A549 (cell line): ENCODE measurements around the gene NR2C2. TPM values are rescaled to one million over a fixed set of nuclear protein-coding genes. Genes with fewer than 3 reads are reported as not detected.
A peak's percentile ranks its signal among the peaks of the same experiment; 100 is the strongest.

ENCODE experiments used
- ATAC-seq, 2 experiments: fragments of 200-7000 bp in 1 of 2; fragments of >200 bp in 1 of 2; cut with Nextera tagmentation in 1 of 2; cut with Tn5 transposase in 1 of 2; 3 replicates each; pipeline versions ENCODE4 v1.8.0 to v1.9.1; 2018 to 2020; ENCODE audit warnings: mild to moderate bottlenecking in 1 of 2, moderate library complexity in 1 of 2
- CTCF ChIA-PET: fragments of 300-600 bp; sonication (Branson Sonifier 250); formaldehyde crosslinking; extraction: SDS; loops from one replicate; lab custom pipeline; 2021; ENCODE audit warnings: antibody characterized with exemption, inconsistent platforms; lab: Yijun Ruan, JAX
- POLR2A ChIA-PET: fragments of 350-600 bp; formaldehyde crosslinking; extraction: SDS; loops from one replicate; lab custom pipeline; 2021; ENCODE audit warnings: antibody characterized with exemption, inconsistent platforms; lab: Yijun Ruan, JAX
- DNase-seq, 2 experiments: peaks; one replicate each; pipeline versions ENCODE4 v3.0.0 to v3.0.0-alpha.2; 2011 to 2016; ENCODE audit warnings: low read depth in 1 of 2, low spot score in 1 of 2
- FAIRE-seq: peaks from 2 replicates; lab custom pipeline; 2011; peaks lifted over from hg19 to GRCh38; lab: Jason Lieb, UNC
- H3K27ac ChIP-seq, 2 experiments: fragments of >200 bp; sonication (Bioruptor Twin); formaldehyde crosslinking; 3 replicates each; pipeline ENCODE4 v1.5.1; 2016 to 2017
- H3K4me1 ChIP-seq: fragments of >200 bp; sonication (Bioruptor Twin); formaldehyde crosslinking; 3 replicates; pipeline ENCODE4 v1.6.1; 2016
- H3K4me2 ChIP-seq: fragments of >200 bp; sonication (Bioruptor Twin); formaldehyde crosslinking; 3 replicates; pipeline ENCODE4 v1.6.1; 2016
- H3K4me3 ChIP-seq: fragments of >200 bp; sonication (Bioruptor Twin); formaldehyde crosslinking; 3 replicates; pipeline ENCODE4 v1.5.1; 2016
- H3K9me3 ChIP-seq: fragments of >200 bp; sonication (Bioruptor Twin); formaldehyde crosslinking; 3 replicates; pipeline ENCODE4 v1.6.1; 2016
- CBX2 ChIP-seq: fragments of 200-600 bp; sonication (generic); IDR thresholded peaks from 2 replicates; pipeline ENCODE4 v1.6.1; 2016; ENCODE audit warnings: low read depth, mild to moderate bottlenecking, borderline replicate concordance
- CBX8 ChIP-seq: fragments of 200-600 bp; sonication (generic); IDR thresholded peaks from 2 replicates; pipeline ENCODE4 v1.6.1; 2016
- EHF ChIP-seq: fragments of 250-450 bp; sonication (Bioruptor Pico); IDR thresholded peaks from 2 replicates; pipeline ENCODE4 v1.5.0; 2020; ENCODE audit warnings: mild to moderate bottlenecking
- ESRRA ChIP-seq: fragments of 150-350 bp; IDR thresholded peaks from 2 replicates; pipeline ENCODE4 v1.6.1; 2014; ENCODE audit warnings: mild to moderate bottlenecking, low read length, borderline replicate concordance
- FOXS1 ChIP-seq: fragments of 250-450 bp; sonication (Bioruptor Pico); IDR thresholded peaks from 2 replicates; pipeline ENCODE4 v1.5.0; 2020; ENCODE audit warnings: mild to moderate bottlenecking, moderate library complexity
- GATA3 ChIP-seq: IDR thresholded peaks from 2 replicates; pipeline ENCODE4 v1.6.1; 2012; ENCODE audit warnings: borderline replicate concordance
- HEYL ChIP-seq: fragments of 250-450 bp; sonication (Bioruptor Pico); IDR thresholded peaks from 2 replicates; pipeline ENCODE4 v1.8.0; 2021; ENCODE audit warnings: mild to moderate bottlenecking, moderate library complexity
- HOXB13 ChIP-seq: fragments of 250-450 bp; sonication (Bioruptor Pico); IDR thresholded peaks from 2 replicates; pipeline ENCODE4 v1.5.0; 2020; ENCODE audit warnings: low read depth, mild to moderate bottlenecking, moderate library complexity
- HOXB5 ChIP-seq: fragments of 250-450 bp; sonication (Bioruptor Pico); IDR thresholded peaks from 2 replicates; pipeline ENCODE4 v1.5.0; 2020; ENCODE audit warnings: mild to moderate bottlenecking, moderate library complexity
- MAFK ChIP-seq: fragments of 450-650 bp; IDR thresholded peaks from 2 replicates; pipeline ENCODE4 v1.6.1; 2014; ENCODE audit not compliant: partially characterized antibody
- MAZ ChIP-seq: fragments of 150-350 bp; IDR thresholded peaks from 2 replicates; pipeline ENCODE4 v1.6.1; 2014; ENCODE audit warnings: antibody characterized with exemption, low read depth, low read length, borderline replicate concordance
- NR3C1 ChIP-seq: fragments of >200 bp; sonication (Bioruptor Twin); formaldehyde crosslinking; IDR thresholded peaks from 3 replicates; pipeline ENCODE4 v1.6.1; 2017
- PHF8 ChIP-seq: fragments of 200-600 bp; sonication (generic); IDR thresholded peaks from 2 replicates; pipeline ENCODE4 v1.6.1; 2016; ENCODE audit warnings: low read depth, mild to moderate bottlenecking, antibody characterized with exemption, moderate library complexity, borderline replicate concordance
- RAD21 ChIP-seq, 2 experiments: fragments of >200 bp in 1 of 2; sonication (Bioruptor Twin) in 1 of 2; formaldehyde crosslinking in 1 of 2; IDR thresholded peaks in 1 of 2; conservative IDR thresholded peaks in 1 of 2; 2 replicates in 1 of 2; 3 replicates in 1 of 2; pipeline ENCODE4 v1.6.1; 2012 to 2018; ENCODE audit warnings: inconsistent platforms in 1 of 2
- RFX5 ChIP-seq: fragments of 450-650 bp; IDR thresholded peaks from 2 replicates; pipeline ENCODE4 v1.7.1; 2014; ENCODE audit warnings: antibody characterized with exemption, mild to moderate bottlenecking, moderate library complexity
- SMC3 ChIP-seq: fragments of >200 bp; sonication (Bioruptor Twin); formaldehyde crosslinking; IDR thresholded peaks from 3 replicates; pipeline ENCODE4 v1.6.1; 2018; ENCODE audit warnings: inconsistent platforms
- ZC3H11A ChIP-seq: fragments of 450-650 bp; IDR thresholded peaks from 2 replicates; pipeline ENCODE4 v1.6.1; 2014; ENCODE audit warnings: antibody characterized with exemption, mild to moderate bottlenecking
- ZNF302 ChIP-seq: fragments of 250-450 bp; sonication (Bioruptor Pico); IDR thresholded peaks from 2 replicates; pipeline ENCODE4 v1.9.0; 2021; ENCODE audit warnings: inconsistent platforms, mild to moderate bottlenecking, moderate library complexity
- WGBS: methylation state at CpG from one replicate; pipeline ENCODE4 v1.1.6; 2017; ENCODE audit errors: missing lambda C conversion rate; 5-methylcytosine and 5-hydroxymethylcytosine counted together
- polyA plus RNA-seq, 4 experiments: library from polyadenylated mRNA; depleted of rRNA in 3 of 4; stranded (reverse); fragments of >200 nt; fragmentation: RNase III in 1 of 4; extraction: RNeasy Plus Mini Kit Qiagen cat#74134 plus additional on column Dnase treatment in 1 of 4; gene quantifications; 2 replicates in 3 of 4; 3 replicates in 1 of 4; pipeline ENCODE4 v1.2.3, GENCODE V29; 2011 to 2017
- TF ChIP-seq, protein P1 (sequence below): fragments of >200 bp; sonication (Bioruptor Twin); formaldehyde crosslinking; IDR thresholded peaks from 3 replicates; pipeline ENCODE4 v1.5.1; 2016
- TF ChIP-seq, protein P2 (sequence below): IDR thresholded peaks from 2 replicates; pipeline ENCODE4 v1.6.1; 2012; ENCODE audit warnings: low read depth, borderline replicate concordance
- TF ChIP-seq, protein P3 (sequence below): fragments of 250-450 bp; sonication (Bioruptor Pico); IDR thresholded peaks from 2 replicates; pipeline ENCODE4 v1.5.0; 2021; ENCODE audit warnings: mild to moderate bottlenecking, moderate library complexity, borderline replicate concordance
- TF ChIP-seq, protein P4 (sequence below): fragments of >200 bp; sonication (Bioruptor Twin); formaldehyde crosslinking; IDR thresholded peaks from 2 replicates; pipeline ENCODE4 v1.6.1; 2016

NR2C2 gene
- polyA plus RNA-seq, 2 of the 4 experiments (the other 2 are of a cell fraction) = 14.6 to 20.2 TPM

DNA sequence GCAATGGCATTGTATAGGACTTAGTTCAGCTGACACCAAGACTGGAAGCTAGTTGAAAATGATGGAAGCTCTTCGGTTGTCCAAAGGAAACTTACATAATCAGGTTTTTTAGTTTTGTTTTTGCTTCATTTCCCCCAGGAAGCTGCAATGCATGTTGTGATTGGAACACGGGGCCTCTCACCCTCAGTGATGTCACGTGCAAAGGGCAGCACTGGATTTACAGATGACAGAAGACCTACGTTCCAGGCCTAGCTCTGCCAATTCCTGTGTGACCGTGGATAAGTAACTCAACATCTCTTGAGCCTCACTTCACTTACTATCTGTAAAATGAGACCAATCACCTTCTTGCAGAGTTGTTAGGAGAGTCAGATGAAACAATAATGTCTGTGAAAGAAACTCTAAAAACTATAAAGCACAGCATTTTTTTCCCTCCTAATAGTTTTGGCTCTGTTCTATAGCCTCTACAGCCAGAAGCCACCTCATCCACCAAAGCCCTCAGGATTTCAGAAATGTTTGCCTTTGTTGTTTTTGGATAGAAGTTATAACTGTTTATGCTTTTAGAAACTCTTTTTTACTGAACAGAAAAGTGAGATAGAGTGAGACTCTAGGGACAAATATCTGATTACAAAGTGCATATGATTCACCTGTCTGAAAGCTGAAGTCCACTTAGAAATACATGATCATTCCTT lies 146.9 kb downstream of the NR2C2 start (continued):
- no peak for TF ChIP-seq NR3C1
- no peak for TF ChIP-seq MAFK
- no peak for TF ChIP-seq ZNF302 (CRISPR knock-in tag)
- TF ChIP-seq RFX5 = no peak
- TF ChIP-seq, protein P1, sequence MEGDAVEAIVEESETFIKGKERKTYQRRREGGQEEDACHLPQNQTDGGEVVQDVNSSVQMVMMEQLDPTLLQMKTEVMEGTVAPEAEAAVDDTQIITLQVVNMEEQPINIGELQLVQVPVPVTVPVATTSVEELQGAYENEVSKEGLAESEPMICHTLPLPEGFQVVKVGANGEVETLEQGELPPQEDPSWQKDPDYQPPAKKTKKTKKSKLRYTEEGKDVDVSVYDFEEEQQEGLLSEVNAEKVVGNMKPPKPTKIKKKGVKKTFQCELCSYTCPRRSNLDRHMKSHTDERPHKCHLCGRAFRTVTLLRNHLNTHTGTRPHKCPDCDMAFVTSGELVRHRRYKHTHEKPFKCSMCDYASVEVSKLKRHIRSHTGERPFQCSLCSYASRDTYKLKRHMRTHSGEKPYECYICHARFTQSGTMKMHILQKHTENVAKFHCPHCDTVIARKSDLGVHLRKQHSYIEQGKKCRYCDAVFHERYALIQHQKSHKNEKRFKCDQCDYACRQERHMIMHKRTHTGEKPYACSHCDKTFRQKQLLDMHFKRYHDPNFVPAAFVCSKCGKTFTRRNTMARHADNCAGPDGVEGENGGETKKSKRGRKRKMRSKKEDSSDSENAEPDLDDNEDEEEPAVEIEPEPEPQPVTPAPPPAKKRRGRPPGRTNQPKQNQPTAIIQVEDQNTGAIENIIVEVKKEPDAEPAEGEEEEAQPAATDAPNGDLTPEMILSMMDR = no peak

DNA sequence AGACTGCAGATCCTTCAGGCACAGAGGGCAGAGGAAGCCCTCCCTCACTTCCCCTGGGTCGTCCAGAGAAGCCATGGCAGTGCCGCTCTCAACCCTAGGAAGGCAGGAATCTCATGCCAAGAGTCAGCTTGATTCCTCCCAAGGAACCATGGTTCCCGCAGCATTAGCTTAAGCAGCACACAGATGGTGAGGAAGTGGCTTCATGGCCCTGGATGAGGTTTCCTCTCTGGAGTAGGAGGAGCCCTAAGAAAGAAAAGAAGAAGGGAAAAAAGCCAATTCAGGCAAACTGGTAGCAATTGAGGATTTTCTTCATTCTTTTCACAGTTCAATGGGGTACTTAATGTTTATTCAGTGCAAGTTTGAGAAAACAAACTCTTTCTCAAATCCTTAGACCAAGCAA lies 148.7 kb downstream of the NR2C2 start:
- H3K27ac ChIP-seq = no peak overlapping the region
- TF ChIP-seq GATA3 (no peak), HEYL (CRISPR knock-in tag) (no peak), MAZ (no peak), EHF (no peak), ESRRA (no peak), HOXB13 (CRISPR knock-in tag) (no peak), HOXB5 (CRISPR knock-in tag) (no peak), FOXS1 (CRISPR knock-in tag) (no peak), CBX2 (no peak), PHF8 (no peak), CBX8 (no peak), ZC3H11A (no peak)
- TF ChIP-seq, protein P2, sequence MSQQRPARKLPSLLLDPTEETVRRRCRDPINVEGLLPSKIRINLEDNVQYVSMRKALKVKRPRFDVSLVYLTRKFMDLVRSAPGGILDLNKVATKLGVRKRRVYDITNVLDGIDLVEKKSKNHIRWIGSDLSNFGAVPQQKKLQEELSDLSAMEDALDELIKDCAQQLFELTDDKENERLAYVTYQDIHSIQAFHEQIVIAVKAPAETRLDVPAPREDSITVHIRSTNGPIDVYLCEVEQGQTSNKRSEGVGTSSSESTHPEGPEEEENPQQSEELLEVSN = no peak
- TF ChIP-seq, protein P3, sequence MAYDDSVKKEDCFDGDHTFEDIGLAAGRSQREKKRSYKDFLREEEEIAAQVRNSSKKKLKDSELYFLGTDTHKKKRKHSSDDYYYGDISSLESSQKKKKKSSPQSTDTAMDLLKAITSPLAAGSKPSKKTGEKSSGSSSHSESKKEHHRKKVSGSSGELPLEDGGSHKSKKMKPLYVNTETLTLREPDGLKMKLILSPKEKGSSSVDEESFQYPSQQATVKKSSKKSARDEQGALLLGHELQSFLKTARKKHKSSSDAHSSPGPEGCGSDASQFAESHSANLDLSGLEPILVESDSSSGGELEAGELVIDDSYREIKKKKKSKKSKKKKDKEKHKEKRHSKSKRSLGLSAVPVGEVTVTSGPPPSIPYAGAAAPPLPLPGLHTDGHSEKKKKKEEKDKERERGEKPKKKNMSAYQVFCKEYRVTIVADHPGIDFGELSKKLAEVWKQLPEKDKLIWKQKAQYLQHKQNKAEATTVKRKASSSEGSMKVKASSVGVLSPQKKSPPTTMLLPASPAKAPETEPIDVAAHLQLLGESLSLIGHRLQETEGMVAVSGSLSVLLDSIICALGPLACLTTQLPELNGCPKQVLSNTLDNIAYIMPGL (CRISPR knock-in tag) = no peak

DNA sequence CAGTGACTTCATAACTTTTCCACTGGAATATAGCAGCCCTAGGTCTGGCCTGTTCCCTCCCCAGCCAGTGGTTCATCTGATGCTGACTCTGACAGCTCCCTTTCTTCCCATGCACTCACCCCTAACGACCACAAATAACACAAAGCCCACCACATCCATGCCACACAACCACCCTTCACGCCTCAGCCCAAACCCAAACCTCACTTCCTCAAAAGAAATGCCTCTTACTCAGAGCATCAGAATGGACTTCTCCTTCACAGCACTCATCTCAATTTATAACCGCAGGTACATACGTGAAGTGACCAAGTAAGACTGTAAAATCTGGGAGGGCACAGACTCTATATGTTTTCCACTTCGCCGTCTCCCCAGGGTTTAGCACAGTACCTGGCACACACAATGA lies 150.5 kb downstream of the NR2C2 start:
- CTCF ChIA-PET = interaction anchor here (0.8 to 8.2 kb wide), 2 partner anchors 10 to 15 kb away, joined by 3 to 46 read pairs; no protein-coding TSS in a partner anchor
- peaks cover 10% of the 10 kb centered on the region for H3K4me1 ChIP-seq
- ATAC-seq (no peak), DNase-seq (no peak)
- no peak for TF ChIP-seq EHF
- TF ChIP-seq, protein P4, sequence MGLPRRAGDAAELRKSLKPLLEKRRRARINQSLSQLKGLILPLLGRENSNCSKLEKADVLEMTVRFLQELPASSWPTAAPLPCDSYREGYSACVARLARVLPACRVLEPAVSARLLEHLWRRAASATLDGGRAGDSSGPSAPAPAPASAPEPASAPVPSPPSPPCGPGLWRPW = no peak
- TF ChIP-seq, protein P3 (CRISPR knock-in tag) = no peak
- no peak for TF ChIP-seq SMC3
- no peak for TF ChIP-seq RAD21 (conservative IDR thresholded peaks at IDR 0.05 in 1 of 2, IDR thresholded peaks at IDR 0.05 in 1 of 2)
- TF ChIP-seq, all 56 proteins: peak for 0
- peak overlapping the region; percentile 76 for H3K4me3 ChIP-seq
- peak overlapping the region in 1 of 2 experiments; percentile 88; a peak in 4 of 6 replicates for H3K27ac ChIP-seq
- H3K9me3 ChIP-seq = no peaks in the 10 kb centered on the region
- FAIRE-seq = no peak
- 87% methylated on average over 6 of the region's 6 CpGs for WGBS
- peak overlapping the region; percentile 80 for H3K4me2 ChIP-seq
- POLR2A ChIA-PET = no interaction called here

More for the DNA sequence above, 148.7 kb downstream of the NR2C2 start:
- Histone ChIP-seq H3K4me3 (no peak overlapping the region), H3K4me1 (peaks cover 10% of the 10 kb centered on the region), H3K9me3 (no peaks in the 10 kb centered on the region), H3K4me2 (no peak overlapping the region)
- ChIA-PET CTCF (interaction anchor here (8.2 kb wide), 1 partner anchor 12 kb away, joined by 46 read pairs; no protein-coding TSS in a partner anchor), POLR2A (no interaction called here)
- ATAC-seq = no peak
- WGBS = 95% methylated on average over 3 of the region's 3 CpGs
- DNase-seq = no peak
- no peak for FAIRE-seq
